H9 (cell line): ENCODE data around the gene FAM227A. TPM values are rescaled to one million over a fixed set of nuclear protein-coding genes. Genes with fewer than 3 reads are reported as not detected.

Source experiments
- DNase-seq: peaks from one replicate; pipeline ENCODE4 v3.0.0-alpha.2; 2017
- H2AFZ ChIP-seq: one replicate; pipeline ENCODE4 v1.6.1; 2013; ENCODE audit warnings: mild to moderate bottlenecking, low read length, control low read depth, moderate library complexity
- H2AK5ac ChIP-seq: 2 replicates; pipeline ENCODE4 v1.6.1; 2013; ENCODE audit warnings: low read length, control low read depth, mixed read lengths; ENCODE audit not compliant: insufficient read length
- H2BK120ac ChIP-seq: one replicate; pipeline ENCODE4 v1.6.1; 2013; ENCODE audit warnings: low read depth, mild to moderate bottlenecking, low read length, control low read depth, inconsistent platforms; ENCODE audit not compliant: poor library complexity, severe bottlenecking
- H2BK12ac ChIP-seq: 2 replicates; pipeline ENCODE4 v1.6.1; 2013; ENCODE audit warnings: low read length, control low read depth, mixed read lengths, low read depth; ENCODE audit not compliant: insufficient read length
- H2BK15ac ChIP-seq: 2 replicates; pipeline ENCODE4 v1.6.1; 2013; ENCODE audit warnings: low read depth, low read length, control low read depth
- H2BK20ac ChIP-seq: one replicate; pipeline ENCODE4 v1.6.1; 2013; ENCODE audit warnings: low read depth, mild to moderate bottlenecking, low read length, control low read depth, inconsistent platforms; ENCODE audit not compliant: poor library complexity, severe bottlenecking
- H2BK5ac ChIP-seq: 2 replicates; pipeline ENCODE4 v1.6.1; 2013; ENCODE audit warnings: low read length, control low read depth, mixed read lengths; ENCODE audit not compliant: insufficient read length
- H3K14ac ChIP-seq: 2 replicates; pipeline ENCODE4 v1.6.1; 2013; ENCODE audit warnings: low read length, control low read depth; ENCODE audit not compliant: insufficient read depth
- H3K18ac ChIP-seq: 2 replicates; pipeline ENCODE4 v1.6.1; 2013; ENCODE audit warnings: low read depth, mild to moderate bottlenecking, mixed read lengths, low read length, control low read depth; ENCODE audit not compliant: insufficient read length
- H3K23ac ChIP-seq: 2 replicates; pipeline ENCODE4 v1.6.1; 2013; ENCODE audit warnings: low read length, control low read depth, mixed read lengths, low read depth; ENCODE audit not compliant: insufficient read length
- H3K23me2 ChIP-seq: 2 replicates; pipeline ENCODE4 v1.6.1; 2013; ENCODE audit warnings: low read depth, mild to moderate bottlenecking, mixed read lengths, low read length, control low read depth; ENCODE audit not compliant: insufficient read length, poor library complexity, severe bottlenecking
- H3K27ac ChIP-seq: 2 replicates; pipeline ENCODE4 v1.5.1; 2013; ENCODE audit warnings: low read length, control low read depth, mixed read lengths, low read depth; ENCODE audit not compliant: insufficient read length
- H3K27me3 ChIP-seq: 2 replicates; pipeline ENCODE4 v1.6.1; 2013; ENCODE audit warnings: low read length, control low read depth, inconsistent platforms; ENCODE audit not compliant: insufficient read depth
- H3K4ac ChIP-seq: 2 replicates; pipeline ENCODE4 v1.6.1; 2013; ENCODE audit warnings: low read depth, mild to moderate bottlenecking, control low read depth, inconsistent platforms, low read length, moderate library complexity
- H3K4me1 ChIP-seq: 2 replicates; pipeline ENCODE4 v1.6.1; 2013; ENCODE audit warnings: low read length, control low read depth, inconsistent platforms; ENCODE audit not compliant: insufficient read depth
- H3K4me2 ChIP-seq: 2 replicates; pipeline ENCODE4 v1.6.1; 2013; ENCODE audit warnings: low read length, control low read depth, mixed read lengths; ENCODE audit not compliant: insufficient read length, insufficient read depth
- H3K56ac ChIP-seq: 2 replicates; pipeline ENCODE4 v1.6.1; 2013; ENCODE audit warnings: low read depth, mild to moderate bottlenecking, mixed read lengths, low read length, control low read depth; ENCODE audit not compliant: insufficient read length
- H3K79me1 ChIP-seq: 2 replicates; pipeline ENCODE4 v1.6.1; 2013; ENCODE audit warnings: low read depth, mild to moderate bottlenecking, moderate library complexity, low read length, control low read depth, inconsistent platforms; ENCODE audit not compliant: insufficient read depth, poor library complexity, severe bottlenecking
- H3K79me2 ChIP-seq: 2 replicates; pipeline ENCODE4 v1.6.1; 2013; ENCODE audit warnings: low read length, control low read depth, inconsistent platforms; ENCODE audit not compliant: insufficient read depth
- H3K9ac ChIP-seq: 2 replicates; pipeline ENCODE4 v1.6.1; 2013; ENCODE audit warnings: low read length, control low read depth, mixed read lengths; ENCODE audit not compliant: insufficient read length; ENCODE audit errors: extremely low read depth
- H3K9me3 ChIP-seq: one replicate; pipeline ENCODE4 v1.6.1; 2013; ENCODE audit warnings: low read depth, low read length, inconsistent platforms; ENCODE audit not compliant: control insufficient read depth
- H3T11ph ChIP-seq: one replicate; pipeline ENCODE4 v1.6.1; 2013; ENCODE audit warnings: mild to moderate bottlenecking, low read length, control low read depth, inconsistent platforms
- H4K20me1 ChIP-seq: one replicate; pipeline ENCODE4 v1.6.1; 2013; ENCODE audit not compliant: control insufficient read depth, insufficient read length, insufficient read depth
- H4K5ac ChIP-seq: 2 replicates; pipeline ENCODE4 v1.6.1; 2013; ENCODE audit warnings: low read depth, mild to moderate bottlenecking, mixed read lengths, low read length, control low read depth; ENCODE audit not compliant: insufficient read length
- H4K8ac ChIP-seq: replicated peaks from 2 replicates; pipeline ENCODE4 v1.6.1; 2013; ENCODE audit warnings: low read length, control low read depth, mixed read lengths, low read depth; ENCODE audit not compliant: insufficient read length
- H4K91ac ChIP-seq: 2 replicates; pipeline ENCODE4 v1.6.1; 2013; ENCODE audit warnings: low read depth, mild to moderate bottlenecking, moderate library complexity, mixed read lengths, low read length, control low read depth; ENCODE audit not compliant: insufficient read length
- H3K27ac Mint-ChIP-seq, 3 experiments: 2 replicates in 2 of 3; 3 replicates in 1 of 3; pipeline ENCODE4 v1.8.0; 2020 to 2021; ENCODE audit warnings: mixed read lengths in 3 of 3, mild to moderate bottlenecking in 1 of 3, moderate library complexity in 1 of 3
- H3K27me3 Mint-ChIP-seq: 2 replicates; pipeline ENCODE4 v1.8.0; 2021; ENCODE audit warnings: low read depth, mild to moderate bottlenecking, moderate library complexity, mixed read lengths
- H3K36me3 Mint-ChIP-seq, 3 experiments: 2 replicates in 2 of 3; 3 replicates in 1 of 3; pipeline ENCODE4 v1.8.0; 2020 to 2021; ENCODE audit warnings: low read depth in 3 of 3, mixed read lengths in 3 of 3; ENCODE audit not compliant: insufficient read depth in 1 of 3
- H3K4me1 Mint-ChIP-seq, 2 experiments: 2 replicates each; pipeline ENCODE4 v1.8.0; 2020; ENCODE audit warnings: mixed read lengths in 2 of 2
- H3K4me3 Mint-ChIP-seq, 2 experiments: 2 replicates in 1 of 2; 3 replicates in 1 of 2; pipeline ENCODE4 v1.8.0; 2020 to 2021; ENCODE audit warnings: mild to moderate bottlenecking in 2 of 2, mixed read lengths in 2 of 2, moderate library complexity in 1 of 2
- H3K9me3 Mint-ChIP-seq, 2 experiments: 2 replicates in 1 of 2; 3 replicates in 1 of 2; pipeline ENCODE4 v1.8.0; 2020; ENCODE audit warnings: mild to moderate bottlenecking in 2 of 2, mixed read lengths in 2 of 2, moderate library complexity in 1 of 2
- WGBS: extraction: QIAGEN DNeasy Blood & Tissue Kit; methylation state at CpG from one replicate; pipeline ENCODE4 v1.1.7; 2013; ENCODE audit warnings: missing lambda C conversion rate, low lambda C conversion rate, mixed read lengths; ENCODE audit not compliant: insufficient read length; ENCODE audit errors: extremely low coverage; 5-methylcytosine and 5-hydroxymethylcytosine counted together
- total RNA-seq: library from RNA; stranded (reverse); gene quantifications from 2 replicates; pipeline ENCODE4 v1.2.1, GENCODE V29; 2021
- TF ChIP-seq, protein P1 (sequence below): fragments of 200-600 bp; sonication (generic); conservative IDR thresholded peaks from 3 replicates; pipeline ENCODE4 v1.8.0; 2021; ENCODE audit warnings: antibody characterized with exemption, mild to moderate bottlenecking

FAM227A gene
- total RNA-seq, 1 experiment from 2014 or later, result 3.6 TPM

DNA sequence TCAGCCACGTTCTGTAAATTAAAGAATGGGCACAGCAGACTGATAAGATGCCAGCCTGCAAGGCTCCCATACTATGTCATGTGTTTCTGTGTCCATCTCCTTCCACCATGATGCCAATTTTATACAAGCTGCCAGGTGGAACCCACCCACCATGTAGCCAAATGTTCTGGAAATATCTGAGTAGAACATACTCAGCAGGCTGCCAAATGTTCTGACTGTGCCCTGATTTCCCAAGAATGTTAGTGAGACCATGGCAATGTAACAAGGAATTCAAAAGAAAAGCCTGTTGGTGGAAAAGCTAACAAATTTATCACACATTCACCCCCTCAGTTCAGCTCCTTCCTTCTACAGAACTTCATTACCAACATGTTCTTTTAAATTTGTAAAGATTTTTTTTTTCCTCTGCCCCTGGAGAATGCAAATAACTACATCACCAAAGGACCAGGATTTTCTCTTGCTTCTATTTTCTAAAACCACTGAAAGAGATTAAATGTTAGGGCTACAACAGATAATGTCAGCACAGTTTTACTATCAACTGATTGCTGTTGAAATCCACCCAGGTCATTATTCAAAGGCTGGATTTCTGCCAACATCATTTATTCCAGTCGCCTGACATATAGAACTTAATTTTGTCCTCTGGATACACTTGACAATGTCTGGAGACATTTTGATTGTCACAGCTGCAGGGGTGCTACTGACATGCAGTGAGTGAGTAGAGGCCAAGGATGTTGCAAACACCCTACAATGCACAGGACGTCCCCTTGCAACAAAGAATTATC lies 89.3 kb downstream of the FAM227A start:
- no peaks in the 10 kb centered on the region for H3K36me3 Mint-ChIP-seq
- Histone ChIP-seq H4K91ac (no peak overlapping the region), H4K20me1 (no peaks in the 10 kb centered on the region), H2AK5ac (no peak overlapping the region), H3K79me1 (no peaks in the 10 kb centered on the region), H4K5ac (no peak overlapping the region), H3K14ac (no peak overlapping the region), H3K27ac (no peak overlapping the region), H3K56ac (no peak overlapping the region), H4K8ac (no peak overlapping the region), H2BK120ac (no peak overlapping the region), H3K79me2 (no peaks in the 10 kb centered on the region), H3T11ph (no peak overlapping the region), H3K27me3 (no peaks in the 10 kb centered on the region), H3K23me2 (peaks cover 18% of the 10 kb centered on the region), H2BK5ac (no peak overlapping the region), H3K4ac (no peak overlapping the region), H2BK15ac (no peak overlapping the region), H3K18ac (no peak overlapping the region), H2AFZ (no peak overlapping the region), H3K9ac (peak overlapping the region; percentile 37), H3K23ac (no peak overlapping the region), H3K4me2 (no peak overlapping the region), H2BK12ac (no peak overlapping the region), H2BK20ac (no peak overlapping the region), H3K4me1 (peaks cover 5% of the 10 kb centered on the region), H3K9me3 (no peaks in the 10 kb centered on the region)
- H3K4me1 Mint-ChIP-seq, result peaks cover 26 to 27% of the 10 kb centered on the region in 2 experiments
- H3K9me3 Mint-ChIP-seq, result no peaks in the 10 kb centered on the region; a peak in 1 of 5 replicates
- TF ChIP-seq, protein P1, sequence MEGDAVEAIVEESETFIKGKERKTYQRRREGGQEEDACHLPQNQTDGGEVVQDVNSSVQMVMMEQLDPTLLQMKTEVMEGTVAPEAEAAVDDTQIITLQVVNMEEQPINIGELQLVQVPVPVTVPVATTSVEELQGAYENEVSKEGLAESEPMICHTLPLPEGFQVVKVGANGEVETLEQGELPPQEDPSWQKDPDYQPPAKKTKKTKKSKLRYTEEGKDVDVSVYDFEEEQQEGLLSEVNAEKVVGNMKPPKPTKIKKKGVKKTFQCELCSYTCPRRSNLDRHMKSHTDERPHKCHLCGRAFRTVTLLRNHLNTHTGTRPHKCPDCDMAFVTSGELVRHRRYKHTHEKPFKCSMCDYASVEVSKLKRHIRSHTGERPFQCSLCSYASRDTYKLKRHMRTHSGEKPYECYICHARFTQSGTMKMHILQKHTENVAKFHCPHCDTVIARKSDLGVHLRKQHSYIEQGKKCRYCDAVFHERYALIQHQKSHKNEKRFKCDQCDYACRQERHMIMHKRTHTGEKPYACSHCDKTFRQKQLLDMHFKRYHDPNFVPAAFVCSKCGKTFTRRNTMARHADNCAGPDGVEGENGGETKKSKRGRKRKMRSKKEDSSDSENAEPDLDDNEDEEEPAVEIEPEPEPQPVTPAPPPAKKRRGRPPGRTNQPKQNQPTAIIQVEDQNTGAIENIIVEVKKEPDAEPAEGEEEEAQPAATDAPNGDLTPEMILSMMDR, result no peak
- no peak for DNase-seq
- no peaks in the 10 kb centered on the region for H3K27me3 Mint-ChIP-seq
- H3K4me3 Mint-ChIP-seq, result no peak overlapping the region
- WGBS, result no CpG with 5 or more reads among the region's 3 CpGs
- H3K27ac Mint-ChIP-seq, result peak overlapping the region in 1 of 3 experiments; percentile 52; a peak in 1 of 7 replicates
